Trophoblast cell (in vitro differentiated cells and primary cell): Measurements from ENCODE around the gene CHST3.

ENCODE experiments used
- DNase-seq, 2 donors: peaks; one replicate each; pipeline ENCODE4 v3.0.0-alpha.2; 2016
- H2AFZ ChIP-seq: 2 replicates; pipeline ENCODE4 v1.6.1; 2013; ENCODE audit warnings: low read length, moderate library complexity, mild to moderate bottlenecking; ENCODE audit not compliant: insufficient read depth, poor library complexity
- H2AK5ac ChIP-seq: 2 replicates; pipeline ENCODE4 v1.6.1; 2013; ENCODE audit warnings: mild to moderate bottlenecking, low read length
- H2BK120ac ChIP-seq: 2 replicates; pipeline ENCODE4 v1.6.1; 2013; ENCODE audit warnings: low read length, mild to moderate bottlenecking, moderate library complexity; ENCODE audit not compliant: insufficient read depth, poor library complexity
- H2BK12ac ChIP-seq: 2 replicates; pipeline ENCODE4 v1.6.1; 2013; ENCODE audit warnings: mild to moderate bottlenecking, low read length, moderate library complexity
- H2BK5ac ChIP-seq: 2 replicates; pipeline ENCODE4 v1.6.1; 2013; ENCODE audit warnings: low read length, low read depth, moderate library complexity, mild to moderate bottlenecking; ENCODE audit not compliant: poor library complexity
- H3K14ac ChIP-seq: 2 replicates; pipeline ENCODE4 v1.6.1; 2013; ENCODE audit warnings: mild to moderate bottlenecking, low read length
- H3K18ac ChIP-seq: 2 replicates; pipeline ENCODE4 v1.6.1; 2013; ENCODE audit warnings: mild to moderate bottlenecking, low read length
- H3K23ac ChIP-seq: 2 replicates; pipeline ENCODE4 v1.6.1; 2013; ENCODE audit warnings: low read length
- H3K27ac ChIP-seq: 2 replicates; pipeline ENCODE4 v1.5.1; 2013; ENCODE audit warnings: low read depth, mild to moderate bottlenecking, inconsistent platforms, low read length, moderate library complexity
- H3K27me3 ChIP-seq: 2 replicates; pipeline ENCODE4 v1.6.1; 2013; ENCODE audit warnings: inconsistent platforms, mild to moderate bottlenecking, low read length, moderate library complexity; ENCODE audit not compliant: insufficient read depth
- H3K36me3 ChIP-seq, 2 experiments: 1 replicate in 1 of 2; 2 replicates in 1 of 2; pipeline ENCODE4 v1.6.1; 2013; ENCODE audit warnings: low read length in 2 of 2, mild to moderate bottlenecking in 2 of 2, moderate library complexity in 1 of 2; ENCODE audit not compliant: insufficient read depth in 2 of 2, control insufficient read depth in 1 of 2
- H3K4ac ChIP-seq: 2 replicates; pipeline ENCODE4 v1.6.1; 2013; ENCODE audit warnings: low read depth, mild to moderate bottlenecking, low read length, moderate library complexity
- H3K4me1 ChIP-seq, 2 experiments: 1 replicate in 1 of 2; 2 replicates in 1 of 2; pipeline ENCODE4 v1.6.1; 2013; ENCODE audit warnings: low read length in 2 of 2, mild to moderate bottlenecking in 2 of 2, moderate library complexity in 1 of 2; ENCODE audit not compliant: insufficient read depth in 2 of 2, control insufficient read depth in 1 of 2
- H3K4me2 ChIP-seq: 2 replicates; pipeline ENCODE4 v1.6.1; 2013; ENCODE audit warnings: inconsistent platforms, mild to moderate bottlenecking, low read length, moderate library complexity
- H3K4me3 ChIP-seq: 2 replicates; pipeline ENCODE4 v1.5.1; 2013; ENCODE audit warnings: mild to moderate bottlenecking, low read depth, low read length, inconsistent platforms
- H3K79me1 ChIP-seq: one replicate; pipeline ENCODE4 v1.6.1; 2013; ENCODE audit warnings: low read length
- H3K79me2 ChIP-seq: 2 replicates; pipeline ENCODE4 v1.6.1; 2013; ENCODE audit warnings: low read length, mild to moderate bottlenecking; ENCODE audit not compliant: control insufficient read depth, insufficient read depth, poor library complexity
- H3K9ac ChIP-seq: 2 replicates; pipeline ENCODE4 v1.6.1; 2013; ENCODE audit warnings: mild to moderate bottlenecking, low read length
- H3K9me3 ChIP-seq: 2 replicates; pipeline ENCODE4 v1.6.1; 2013; ENCODE audit warnings: low read depth, mild to moderate bottlenecking, control low read depth, inconsistent platforms, low read length; ENCODE audit not compliant: insufficient read depth
- H4K12ac ChIP-seq: 2 replicates; pipeline ENCODE4 v1.6.1; 2013; ENCODE audit warnings: low read depth, mild to moderate bottlenecking, low read length, moderate library complexity
- H4K8ac ChIP-seq: 2 replicates; pipeline ENCODE4 v1.6.1; 2013; ENCODE audit warnings: low read depth, mild to moderate bottlenecking, low read length, moderate library complexity
- H4K91ac ChIP-seq: one replicate; pipeline ENCODE4 v1.6.1; 2013; ENCODE audit warnings: low read depth, mild to moderate bottlenecking, low read length, moderate library complexity
- whole genome bisulfite sequencing: extraction: QIAGEN DNeasy Blood & Tissue Kit; methylation state at CpG from one replicate; pipeline ENCODE4 v1.1.7; 2013; ENCODE audit warnings: missing lambda C conversion rate; ENCODE audit not compliant: insufficient read length, insufficient coverage; ENCODE audit errors: extremely low coverage; 5-methylcytosine and 5-hydroxymethylcytosine counted together

Gene CHST3

GRCh38 chr10:71995449-71995848 lies 31.3 kb downstream of the CHST3 start:
- no peak overlapping the region for H3K4me2 ChIP-seq
- H3K14ac ChIP-seq: no peak overlapping the region
- no peak overlapping the region for H3K18ac ChIP-seq
- no peak overlapping the region for H3K23ac ChIP-seq
- no peak overlapping the region for H3K9ac ChIP-seq
- H2AFZ ChIP-seq: no peak overlapping the region
- no peak overlapping the region for H4K8ac ChIP-seq
- H4K12ac ChIP-seq: no peak overlapping the region
- no peaks in the 10 kb centered on the region for H3K36me3 ChIP-seq
- no peak overlapping the region for H2BK5ac ChIP-seq
- no peak overlapping the region for H2BK12ac ChIP-seq
- no peak overlapping the region for H3K4me3 ChIP-seq
- H2AK5ac ChIP-seq: no peak overlapping the region
- DNase-seq: no peak
- no peak overlapping the region for H3K4ac ChIP-seq
- H3K79me2 ChIP-seq: no peaks in the 10 kb centered on the region
- H4K91ac ChIP-seq: no peak overlapping the region
- H3K9me3 ChIP-seq: no peaks in the 10 kb centered on the region
- H3K27me3 ChIP-seq: no peaks in the 10 kb centered on the region
- no peaks in the 10 kb centered on the region for H3K79me1 ChIP-seq
- no peak overlapping the region for H3K27ac ChIP-seq
- WGBS: no CpG with 5 or more reads among the region's 3 CpGs
- H3K4me1 ChIP-seq: peaks cover 15 to 18% of the 10 kb centered on the region in 2 experiments
- no peak overlapping the region for H2BK120ac ChIP-seq

GRCh38 chr10:71995887-71996575 lies 31.8 kb downstream of the CHST3 start:
- Histone ChIP-seq H4K91ac (no peak overlapping the region), H3K36me3 (no peaks in the 10 kb centered on the region), H3K18ac (no peak overlapping the region), H3K9me3 (no peaks in the 10 kb centered on the region), H3K79me1 (no peaks in the 10 kb centered on the region), H3K4me2 (no peak overlapping the region), H3K9ac (no peak overlapping the region), H2AFZ (no peak overlapping the region), H3K4me3 (no peak overlapping the region), H3K23ac (no peak overlapping the region), H2BK12ac (no peak overlapping the region), H4K8ac (no peak overlapping the region), H2BK120ac (no peak overlapping the region), H3K27ac (no peak overlapping the region), H2BK5ac (no peak overlapping the region), H4K12ac (no peak overlapping the region), H3K27me3 (no peaks in the 10 kb centered on the region), H3K79me2 (no peaks in the 10 kb centered on the region), H3K4me1 (peaks cover 15 to 18% of the 10 kb centered on the region in 2 experiments), H3K14ac (no peak overlapping the region), H2AK5ac (no peak overlapping the region), H3K4ac (no peak overlapping the region)
- no peak for DNase-seq
- WGBS: no CpG with 5 or more reads among the region's 6 CpGs

GRCh38 chr10:71996592-71997371 lies 32.6 kb downstream of the CHST3 start:
- peak overlapping the region; percentile 48 for H3K18ac ChIP-seq
- H3K4me1 ChIP-seq: peaks cover 15 to 18% of the 10 kb centered on the region in 2 experiments
- no peak overlapping the region for H3K23ac ChIP-seq
- H2AFZ ChIP-seq: no peak overlapping the region
- no peaks in the 10 kb centered on the region for H3K9me3 ChIP-seq
- H3K79me1 ChIP-seq: no peaks in the 10 kb centered on the region
- no peaks in the 10 kb centered on the region for H3K36me3 ChIP-seq
- no peak overlapping the region for H3K14ac ChIP-seq
- no peak overlapping the region for H3K27ac ChIP-seq
- no peak overlapping the region for H2AK5ac ChIP-seq
- no peak overlapping the region for H2BK12ac ChIP-seq
- no peak for DNase-seq
- WGBS: no CpG with 5 or more reads among the region's 13 CpGs
- no peaks in the 10 kb centered on the region for H3K79me2 ChIP-seq
- H4K8ac ChIP-seq: no peak overlapping the region
- no peaks in the 10 kb centered on the region for H3K27me3 ChIP-seq
- H2BK5ac ChIP-seq: no peak overlapping the region
- no peak overlapping the region for H3K4me3 ChIP-seq
- H4K91ac ChIP-seq: no peak overlapping the region
- H3K4me2 ChIP-seq: no peak overlapping the region
- H4K12ac ChIP-seq: no peak overlapping the region
- no peak overlapping the region for H2BK120ac ChIP-seq
- no peak overlapping the region for H3K9ac ChIP-seq
- H3K4ac ChIP-seq: no peak overlapping the region

GRCh38 chr10:71998119-71998839 lies 34.1 kb downstream of the CHST3 start:
- WGBS: no CpG with 5 or more reads among the region's 14 CpGs
- no peak overlapping the region for H3K18ac ChIP-seq
- H4K8ac ChIP-seq: no peak overlapping the region
- no peak overlapping the region for H3K4ac ChIP-seq
- H2BK5ac ChIP-seq: no peak overlapping the region
- H2AFZ ChIP-seq: no peak overlapping the region
- no peak overlapping the region for H2BK120ac ChIP-seq
- no peak for DNase-seq
- H3K4me3 ChIP-seq: no peak overlapping the region
- H3K27ac ChIP-seq: no peak overlapping the region
- H3K36me3 ChIP-seq: no peaks in the 10 kb centered on the region
- no peak overlapping the region for H3K14ac ChIP-seq
- no peak overlapping the region for H4K12ac ChIP-seq
- no peak overlapping the region for H2BK12ac ChIP-seq
- H3K4me2 ChIP-seq: peak overlapping the region; percentile 20
- no peak overlapping the region for H3K9ac ChIP-seq
- H2AK5ac ChIP-seq: no peak overlapping the region
- H3K27me3 ChIP-seq: no peaks in the 10 kb centered on the region
- no peaks in the 10 kb centered on the region for H3K79me1 ChIP-seq
- no peaks in the 10 kb centered on the region for H3K79me2 ChIP-seq
- H3K9me3 ChIP-seq: no peaks in the 10 kb centered on the region
- H4K91ac ChIP-seq: no peak overlapping the region
- H3K23ac ChIP-seq: no peak overlapping the region
- H3K4me1 ChIP-seq: peaks cover 15 to 18% of the 10 kb centered on the region in 2 experiments
